Motor neuron (in vitro differentiated cells): ENCODE data around the gene DCUN1D1. TPM values are rescaled to one million over a fixed set of nuclear protein-coding genes. Genes with fewer than 3 reads are reported as not detected.
A peak's percentile ranks its signal among the peaks of the same experiment; 100 is the strongest.
"Not testable (repeated sequence)": the region's sequence is repeated elsewhere in the genome, so short reads cannot be mapped to it uniquely, and the experiment has no call there.

Source experiments
- ATAC-seq, 8 experiments: fragments of 200-7000 bp; cut with Tn5 transposase; replicated peaks in 6 of 8; 2 replicates each; pipeline ENCODE4 v1.8.0; 2021; ENCODE audit warnings: mild to moderate bottlenecking in 8 of 8, moderate library complexity in 8 of 8
- H3K27ac ChIP-seq, 2 donors: fragments of 250-450 bp; sonication (Bioruptor Pico); 2 replicates each; pipeline ENCODE4 v1.9.0; 2021; ENCODE audit warnings: antibody characterized with exemption in 2 of 2, mild to moderate bottlenecking in 2 of 2, moderate library complexity in 1 of 2
- H3K4me1 ChIP-seq, 2 donors: fragments of 250-450 bp; sonication (Bioruptor Pico); replicated peaks in 1 of 2; 2 replicates each; pipeline ENCODE4 v1.6.1; 2021; ENCODE audit warnings: antibody characterized with exemption in 2 of 2, mild to moderate bottlenecking in 2 of 2, moderate library complexity in 1 of 2
- H3K4me3 ChIP-seq, 5 donors: fragments of 250-450 bp; sonication (Bioruptor Pico); 2 replicates each; pipeline ENCODE4 v1.9.0; 2021; ENCODE audit warnings: antibody characterized with exemption in 5 of 5, mild to moderate bottlenecking in 5 of 5, moderate library complexity in 4 of 5
- WGBS, 10 experiments: fragments of 450-650 bp; shearing (Covaris generic); methylation state at CpG; one replicate each; pipeline ENCODE4 v1.0.0; 2022; 5-methylcytosine and 5-hydroxymethylcytosine counted together
- in situ Hi-C, 9 experiments: fragments of 400-800 bp; cut with MboI; loops; one replicate each; pipeline ENCODE4 v1.15.0; 2021; ENCODE audit warnings: low sequenced_read_pairs in 9 of 9, low pct_unique_long_range_greater_than_20kb in 2 of 9; ENCODE audit not compliant: unreplicated experiment in 9 of 9
- total RNA-seq, 8 experiments: library from RNA; unstranded; fragments of 300-600 nt; gene quantifications; 2 replicates each; pipeline versions ENCODE4 v1.2.3 to v1.2.4, GENCODE V29; 2022

DCUN1D1 gene
- total RNA-seq, 8 experiments from 2014 or later = 15.2 to 29.6 (median 24.4) TPM

DNA sequence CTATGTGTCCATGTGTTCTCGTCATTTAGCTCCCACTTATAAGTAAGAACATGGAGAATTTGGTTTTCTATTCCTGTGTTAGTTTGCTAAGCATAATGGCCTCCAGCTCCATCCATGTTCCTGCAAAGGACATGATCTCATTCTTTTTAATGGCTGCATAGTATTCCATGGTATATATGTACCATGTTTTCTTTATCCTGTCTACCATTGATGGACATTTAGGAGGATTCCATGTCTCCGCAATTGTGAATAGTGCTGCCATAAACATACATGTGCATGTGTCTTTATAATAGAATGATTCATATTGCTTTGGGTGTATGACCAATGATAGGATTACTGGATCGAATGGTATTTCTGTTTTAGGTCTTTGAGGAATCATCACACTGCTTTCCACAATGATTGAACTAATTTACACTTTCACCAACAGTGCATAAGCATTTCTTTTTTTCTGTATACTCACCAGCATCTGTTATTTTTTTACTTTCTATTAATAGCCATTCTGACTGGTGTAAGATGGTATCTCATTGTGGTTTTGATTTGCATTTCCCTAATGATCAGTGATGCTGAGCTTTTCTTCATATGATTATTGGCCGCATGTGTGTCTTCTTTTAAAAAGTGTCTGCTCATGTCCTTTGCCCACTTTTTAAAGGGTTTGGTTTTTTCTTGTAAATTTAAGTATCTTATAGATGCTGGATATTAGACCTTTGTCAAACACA, 13.3 kb upstream of the DCUN1D1 start:
- H3K4me3 ChIP-seq, H3K4me1 ChIP-seq, H3K27ac ChIP-seq, ATAC-seq: not testable (repeated sequence)
- in situ Hi-C loops = loop anchor here in 1 of 9 experiments (25.0 kb wide), 1 partner anchor 281 kb away; no protein-coding TSS in a partner anchor
- 46 to 97% (median 89%) methylated on average over 1 to 4 of the region's 4 CpGs; no CpG with 5 or more reads in 1 of the 10 experiments for WGBS, 10 experiments

DNA sequence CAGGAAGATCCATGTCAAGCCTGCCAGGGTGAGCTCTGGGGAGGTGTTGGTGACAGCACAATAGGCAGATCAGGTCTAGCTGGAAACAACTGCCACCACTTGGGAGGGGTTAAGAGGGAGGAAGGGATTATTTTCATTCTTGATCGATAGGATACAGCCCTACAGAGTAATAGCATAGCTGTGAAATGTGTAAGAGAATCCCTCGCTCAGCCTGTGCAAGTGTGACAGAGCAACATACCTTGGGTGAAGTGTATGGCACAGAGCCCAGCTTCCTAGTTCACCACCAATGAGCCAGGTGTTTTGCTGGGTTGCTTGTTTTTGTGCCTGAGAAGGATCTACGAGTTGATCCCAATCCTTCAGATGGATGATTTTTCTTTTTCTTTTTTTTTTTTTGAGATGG, 9.2 kb upstream of the DCUN1D1 start:
- 33 to 100% (median 85%) methylated on average over 1 to 2 of the region's 3 CpGs; no CpG with 5 or more reads in 2 of the 10 experiments for WGBS, 10 experiments
- no peaks in the 10 kb centered on the region for H3K4me1 ChIP-seq
- no peak overlapping the region for H3K4me3 ChIP-seq
- no peak for ATAC-seq
- H3K27ac ChIP-seq = no peak overlapping the region
- in situ Hi-C loops = loop anchor here in 1 of 9 experiments (25.0 kb wide), 1 partner anchor 277 kb away; no protein-coding TSS in a partner anchor

DNA sequence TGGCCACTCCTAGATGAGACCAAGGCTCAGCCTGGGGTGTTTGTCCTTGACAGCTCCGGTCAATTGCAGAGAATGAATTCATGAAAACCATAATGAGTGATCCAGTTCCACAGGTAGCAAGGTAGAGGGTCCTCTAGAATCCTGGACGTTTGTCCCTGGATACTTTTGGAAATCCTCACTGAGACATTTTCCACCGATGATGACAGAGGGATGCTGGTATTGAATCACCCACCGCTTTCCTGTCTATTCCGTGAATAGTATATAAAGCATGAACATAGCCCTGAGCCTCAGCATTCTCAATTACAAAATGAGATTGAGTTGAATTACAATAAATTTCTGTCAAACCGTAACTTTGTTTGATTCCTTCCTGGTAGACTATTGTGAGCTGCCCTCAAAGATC, 5.7 kb upstream of the DCUN1D1 start:
- no peaks in the 10 kb centered on the region for H3K4me1 ChIP-seq
- no peak for ATAC-seq
- 42 to 100% (median 80%) methylated on average over 1 to 6 of the region's 6 CpGs; no CpG with 5 or more reads in 2 of the 10 experiments for WGBS, 10 experiments
- H3K4me3 ChIP-seq = no peak overlapping the region
- H3K27ac ChIP-seq = no peak overlapping the region
- in situ Hi-C loops = loop anchor here in 1 of 9 experiments (25.0 kb wide), 1 partner anchor 274 kb away; no protein-coding TSS in a partner anchor

DNA sequence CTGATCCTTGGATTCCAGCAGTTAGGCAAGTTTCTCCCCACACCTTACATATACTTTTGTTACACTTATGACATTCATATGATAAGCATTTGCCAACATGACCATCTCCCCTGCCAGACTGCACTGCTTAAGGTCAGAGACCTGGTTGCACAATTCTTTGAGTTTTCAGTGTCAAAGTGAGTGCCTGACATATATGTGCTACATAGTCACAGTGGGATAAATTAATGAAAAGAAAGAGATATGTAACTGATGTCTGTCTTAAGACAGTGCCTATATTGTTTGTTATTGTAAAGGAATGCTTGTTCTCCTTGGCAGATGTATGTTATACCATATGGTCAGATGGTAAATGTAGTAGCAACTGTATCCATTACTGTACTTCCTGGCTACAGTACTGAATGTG, 3.5 kb upstream of the DCUN1D1 start:
- no peak overlapping the region for H3K27ac ChIP-seq
- H3K4me1 ChIP-seq = peaks cover 0 to 4% of the 10 kb centered on the region in 2 donors
- H3K4me3 ChIP-seq = no peak overlapping the region
- in situ Hi-C loops = loop anchor here in 1 of 9 experiments (25.0 kb wide), 1 partner anchor 272 kb away; no protein-coding TSS in a partner anchor
- no peak for ATAC-seq

DNA sequence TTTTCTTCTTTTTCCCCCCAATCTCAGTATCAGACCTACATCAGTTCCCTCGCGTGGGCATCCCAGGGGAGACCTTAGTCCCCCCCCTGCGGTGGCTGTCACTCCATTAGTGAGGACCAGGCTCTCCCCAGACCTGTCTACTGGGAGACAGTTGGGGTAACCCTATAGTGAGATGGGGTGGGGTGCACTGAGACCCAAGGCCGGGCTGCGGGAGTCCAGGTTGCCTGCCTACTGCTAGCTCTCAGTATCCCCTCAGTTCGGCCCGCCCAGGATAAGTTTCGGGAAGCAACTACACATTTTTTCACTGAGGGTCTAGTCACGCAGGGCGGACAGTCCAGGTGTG, 671 bp upstream of the DCUN1D1 start:
- Histone ChIP-seq H3K4me1 (peaks cover 3 to 12% of the 10 kb centered on the region in 2 donors), H3K27ac (no peak overlapping the region), H3K4me3 (peak overlapping the region; percentile 80 to 100 (median 91))
- WGBS, 10 experiments = 59 to 100% (median 91%) methylated on average over 1 to 7 of the region's 10 CpGs; no CpG with 5 or more reads in 5 of the 10 experiments
- in situ Hi-C loops = loop anchor here in 1 of 9 experiments (25.0 kb wide), 1 partner anchor 269 kb away; no protein-coding TSS in a partner anchor
- no peak for ATAC-seq

DNA sequence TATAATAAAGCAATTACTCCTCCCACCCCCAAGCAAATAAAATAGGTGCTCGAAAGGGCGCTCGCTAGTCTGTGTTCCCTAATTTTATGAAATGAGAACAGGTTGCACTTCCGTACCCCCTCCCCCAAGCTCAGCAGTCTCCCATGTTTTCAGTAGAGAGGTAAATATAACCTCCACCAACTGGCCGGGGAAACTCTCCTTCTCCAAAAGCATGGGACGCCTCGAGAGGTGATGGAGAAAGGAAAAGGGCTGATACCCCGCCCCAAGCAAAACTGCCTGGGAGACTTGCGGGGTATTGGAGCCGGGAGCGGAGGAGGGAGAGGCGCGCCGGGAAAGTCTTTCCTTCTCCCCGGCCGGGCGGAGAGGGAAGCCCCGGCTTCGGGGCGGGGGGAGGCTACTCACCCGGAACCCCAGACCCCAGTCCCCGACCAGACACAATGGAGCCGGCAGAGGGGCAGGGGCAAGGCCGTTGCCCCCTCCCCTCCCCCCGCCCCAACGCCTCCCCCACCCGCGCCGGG, 605 bp downstream of the DCUN1D1 start:
- H3K4me1 ChIP-seq = peaks cover 3 to 12% of the 10 kb centered on the region in 2 donors
- 0 to 3% (median 0%) methylated on average over 1 to 5 of the region's 29 CpGs; no CpG with 5 or more reads in 4 of the 10 experiments for whole genome bisulfite sequencing, 10 experiments

DNA sequence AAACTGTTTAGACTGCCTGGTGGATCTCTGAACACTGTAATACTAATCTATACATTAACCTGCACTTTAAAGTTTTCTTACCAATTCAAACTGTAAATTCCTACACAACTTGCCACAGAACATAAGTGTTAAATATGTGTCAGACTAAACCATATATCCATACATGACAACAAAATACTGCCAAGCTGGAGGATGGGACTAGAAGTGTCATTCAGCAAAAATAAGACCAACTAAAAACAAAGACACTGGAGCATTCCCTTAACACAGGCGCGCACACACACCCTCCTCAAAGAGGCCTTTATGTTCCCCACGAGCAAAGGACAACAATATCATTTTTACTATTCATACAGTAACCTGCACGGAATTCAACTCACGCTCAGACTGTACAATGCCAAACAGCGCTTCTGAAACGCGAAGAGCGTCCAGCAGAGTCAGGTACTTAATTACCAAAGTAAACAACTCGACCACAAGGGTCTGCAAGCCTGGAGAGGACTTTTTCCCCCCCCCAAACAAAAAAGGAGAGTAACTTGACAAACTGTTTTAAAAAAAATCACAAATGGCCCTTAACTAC, 1.1 kb downstream of the DCUN1D1 start:
- no peak overlapping the region for H3K27ac ChIP-seq
- no peak for ATAC-seq
- peaks cover 3 to 12% of the 10 kb centered on the region in 2 donors for H3K4me1 ChIP-seq
- WGBS, 10 experiments = 0 to 6% (median 3%) methylated on average over 1 to 10 of the region's 10 CpGs; no CpG with 5 or more reads in 2 of the 10 experiments
- in situ Hi-C loops = loop anchor here in 1 of 9 experiments (25.0 kb wide), 1 partner anchor 267 kb away; no protein-coding TSS in a partner anchor
- peak overlapping the region; percentile 80 to 100 (median 91) for H3K4me3 ChIP-seq

More for the DNA sequence above, 605 bp downstream of the DCUN1D1 start:
- in situ Hi-C loops = loop anchor here in 1 of 9 experiments (25.0 kb wide), 1 partner anchor 267 kb away; no protein-coding TSS in a partner anchor
- H3K27ac ChIP-seq = peak overlapping the region; percentile 63 to 64
- peak in 6 of 8 experiments; percentile 17 to 37 (median 24) for ATAC-seq
- H3K4me3 ChIP-seq = peak overlapping the region; percentile 80 to 100 (median 91)

DNA sequence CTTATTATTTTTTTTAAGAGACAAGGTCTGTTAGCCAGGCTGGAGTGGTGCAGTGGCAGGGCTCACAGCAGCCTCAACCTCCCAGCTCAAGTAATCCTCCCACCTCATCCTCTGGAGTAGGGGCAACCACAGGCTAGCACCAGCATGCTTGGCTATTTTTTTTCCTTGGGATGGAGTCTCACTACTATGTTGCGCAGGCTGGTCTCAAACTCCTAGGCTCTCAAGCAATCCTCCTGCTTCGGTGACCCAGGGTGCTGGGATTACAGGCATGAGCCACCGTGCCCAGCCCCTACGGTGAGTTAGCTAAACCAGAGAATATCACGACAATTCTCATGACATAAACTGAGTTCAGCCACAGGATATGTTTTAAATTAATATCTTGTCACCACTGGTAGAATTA, 2.0 kb downstream of the DCUN1D1 start:
- in situ Hi-C loops = loop anchor here in 1 of 9 experiments (25.0 kb wide), 1 partner anchor 266 kb away; no protein-coding TSS in a partner anchor
- peak overlapping the region; percentile 4 to 100 (median 91) for H3K4me3 ChIP-seq
- no peak for ATAC-seq
- H3K27ac ChIP-seq = no peak overlapping the region
- WGBS, 10 experiments = 0 to 50% (median 38%) methylated on average over 1 to 5 of the region's 5 CpGs; no CpG with 5 or more reads in 3 of the 10 experiments
- peaks cover 3 to 12% of the 10 kb centered on the region in 2 donors for H3K4me1 ChIP-seq

DNA sequence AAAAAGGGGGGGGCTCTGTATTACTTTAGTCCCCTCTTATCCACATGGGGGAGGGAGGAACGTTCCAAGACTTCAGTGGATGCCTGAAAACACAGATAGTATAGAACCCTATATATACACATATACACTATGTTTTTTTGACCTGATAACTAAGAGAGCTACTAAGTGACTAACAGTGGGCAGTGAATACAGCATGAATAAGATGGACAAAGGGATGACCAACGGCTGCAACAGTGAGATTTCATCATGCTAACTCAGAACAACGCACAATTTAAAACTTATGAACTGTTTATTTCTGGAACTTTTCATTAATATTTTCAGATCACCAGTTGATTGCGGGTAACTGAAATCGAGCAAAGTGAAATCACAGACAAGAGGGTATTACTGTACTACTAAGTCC, 7.3 kb downstream of the DCUN1D1 start:
- WGBS, 10 experiments = 81 to 100% (median 100%) methylated on average over 1 to 5 of the region's 5 CpGs; no CpG with 5 or more reads in 2 of the 10 experiments

DNA sequence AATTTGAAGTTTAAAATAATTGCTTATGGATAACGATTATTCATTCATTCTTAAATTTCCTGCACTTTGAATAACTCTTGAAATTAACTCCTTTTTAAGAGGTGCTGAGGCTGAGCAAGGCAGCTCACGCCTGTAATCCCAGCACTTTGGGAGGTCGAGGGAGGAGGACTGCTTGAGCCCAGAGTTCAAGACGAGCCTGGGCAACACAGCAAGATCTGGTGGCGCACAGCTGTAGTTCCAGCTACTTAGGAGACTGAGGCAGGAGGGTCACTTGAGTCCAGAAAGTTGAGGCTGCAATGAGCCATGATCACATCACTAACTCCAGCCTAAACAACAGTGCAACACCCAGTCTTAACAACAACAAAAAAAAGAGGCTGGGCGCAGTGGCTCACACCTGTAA, 8.0 kb downstream of the DCUN1D1 start:
- Histone ChIP-seq H3K4me1 (no peaks in the 10 kb centered on the region), H3K4me3 (no peak overlapping the region), H3K27ac (no peak overlapping the region)
- in situ Hi-C loops = no loop called here
- ATAC-seq = no peak
- 40 to 100% (median 88%) methylated on average over 1 to 6 of the region's 6 CpGs for WGBS, 10 experiments

More for the DNA sequence above, 7.3 kb downstream of the DCUN1D1 start:
- no peak for ATAC-seq
- no peak overlapping the region for H3K4me3 ChIP-seq
- H3K27ac ChIP-seq = no peak overlapping the region
- in situ Hi-C loops = no loop called here
- no peaks in the 10 kb centered on the region for H3K4me1 ChIP-seq

DNA sequence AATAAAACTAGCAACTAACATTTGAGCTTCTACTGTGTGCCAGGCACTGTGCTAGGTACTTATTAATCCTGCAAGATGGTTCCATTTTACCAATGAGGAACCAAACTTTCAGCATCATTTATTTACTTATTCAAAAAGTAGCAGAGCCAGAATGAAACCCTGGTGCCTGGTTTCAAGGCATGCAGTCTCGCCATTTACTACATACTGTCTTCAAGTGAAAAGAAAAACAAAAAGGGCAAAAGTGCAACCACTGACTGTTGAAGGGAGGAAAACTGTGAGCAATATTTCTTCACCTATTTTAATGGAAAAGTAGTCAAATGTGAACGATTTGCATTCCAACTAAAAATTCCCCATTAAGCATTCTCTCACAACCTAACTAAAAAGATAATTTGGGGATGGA, 8.7 kb downstream of the DCUN1D1 start:
- 46 to 100% (median 67%) methylated on average over 1 to 2 of the region's 2 CpGs; no CpG with 5 or more reads in 2 of the 10 experiments for WGBS, 10 experiments
- no peak overlapping the region for H3K4me3 ChIP-seq
- no peaks in the 10 kb centered on the region for H3K4me1 ChIP-seq
- no peak for ATAC-seq
- in situ Hi-C loops = no loop called here
- H3K27ac ChIP-seq = no peak overlapping the region

DNA sequence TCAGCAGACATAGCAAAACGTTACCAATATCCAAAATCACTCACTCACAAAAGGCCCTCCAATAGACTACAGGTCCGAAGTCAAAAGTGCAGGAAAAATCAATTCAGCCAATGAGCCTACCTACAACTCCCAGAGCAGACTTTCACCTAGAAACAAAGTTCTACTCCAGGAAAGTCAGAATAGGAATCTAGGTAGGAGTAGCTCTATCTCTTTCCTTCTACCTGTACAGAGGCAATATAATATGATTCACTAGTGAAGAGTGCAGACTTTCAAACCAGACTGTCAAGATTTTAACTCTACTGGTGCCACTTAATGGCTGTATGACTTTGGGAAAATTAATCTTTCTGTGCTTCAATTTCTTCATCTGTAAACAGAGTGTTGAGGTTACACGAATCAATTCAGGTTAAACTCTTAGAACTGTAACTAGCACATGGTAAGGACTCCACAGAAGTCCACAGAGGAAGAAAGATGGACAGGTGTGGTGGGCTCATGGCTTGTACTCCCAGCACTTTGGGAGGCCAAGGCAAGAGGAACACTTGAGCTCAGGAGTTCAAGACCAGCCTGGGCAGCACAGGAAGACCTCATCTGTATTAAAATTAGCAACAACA, 9.4 kb downstream of the DCUN1D1 start:
- WGBS, 10 experiments = 71 to 100% (median 79%) methylated on average over 1 to 3 of the region's 3 CpGs; no CpG with 5 or more reads in 3 of the 10 experiments
- in situ Hi-C loops = no loop called here
- no peak for ATAC-seq

More for the DNA sequence above, 9.4 kb downstream of the DCUN1D1 start:
- Histone ChIP-seq H3K4me3 (no peak overlapping the region), H3K4me1 (no peaks in the 10 kb centered on the region), H3K27ac (no peak overlapping the region)
